GM10248 (cell line): ENCODE data around the gene TMEM259.

Experiments
- CTCF ChIA-PET: fragments of 300-600 bp; sonication (Branson Sonifier 250); formaldehyde crosslinking; extraction: SDS; loops from one replicate; lab custom pipeline; 2021; ENCODE audit warnings: antibody characterized with exemption; lab: Yijun Ruan, JAX
- POLR2A ChIA-PET: fragments of 350-650 bp; sonication (Branson Sonifier 250); formaldehyde crosslinking; extraction: SDS; loops from one replicate; lab custom pipeline; 2020; ENCODE audit warnings: antibody characterized with exemption; lab: Yijun Ruan, JAX
- DNase-seq: peaks from one replicate; pipeline ENCODE4 v3.0.0; 2012; ENCODE audit errors: extremely low spot score
- TF ChIP-seq, protein P1 (sequence below): IDR thresholded peaks from 2 replicates; pipeline ENCODE4 v1.5.1; 2012; ENCODE audit warnings: mild to moderate bottlenecking, low read depth; ENCODE audit errors: extremely low read depth, missing control alignments, control extremely low read depth

Gene TMEM259

DNA sequence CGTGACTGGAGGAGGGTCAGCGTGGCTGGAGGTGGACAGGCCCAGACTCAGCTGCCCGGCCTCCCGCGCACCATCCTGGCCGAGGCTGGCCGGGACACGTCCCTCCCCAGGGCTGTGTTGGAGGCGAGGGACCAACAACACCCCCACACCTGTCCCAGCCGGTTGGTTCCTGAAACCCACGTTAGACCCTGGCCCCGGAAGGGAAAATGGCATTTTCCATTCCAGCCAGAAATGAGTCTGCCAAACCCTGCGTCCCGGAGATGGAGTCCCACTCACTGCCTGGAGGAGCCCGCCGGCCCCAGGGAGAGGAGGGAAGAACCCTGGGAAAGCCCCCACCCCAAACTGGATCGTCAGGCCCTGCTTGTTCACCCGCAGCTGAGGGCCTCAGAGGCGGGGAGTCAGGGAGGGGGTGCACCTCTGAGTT, 41.6 kb downstream of the TMEM259 start:
- TF ChIP-seq, protein P1, sequence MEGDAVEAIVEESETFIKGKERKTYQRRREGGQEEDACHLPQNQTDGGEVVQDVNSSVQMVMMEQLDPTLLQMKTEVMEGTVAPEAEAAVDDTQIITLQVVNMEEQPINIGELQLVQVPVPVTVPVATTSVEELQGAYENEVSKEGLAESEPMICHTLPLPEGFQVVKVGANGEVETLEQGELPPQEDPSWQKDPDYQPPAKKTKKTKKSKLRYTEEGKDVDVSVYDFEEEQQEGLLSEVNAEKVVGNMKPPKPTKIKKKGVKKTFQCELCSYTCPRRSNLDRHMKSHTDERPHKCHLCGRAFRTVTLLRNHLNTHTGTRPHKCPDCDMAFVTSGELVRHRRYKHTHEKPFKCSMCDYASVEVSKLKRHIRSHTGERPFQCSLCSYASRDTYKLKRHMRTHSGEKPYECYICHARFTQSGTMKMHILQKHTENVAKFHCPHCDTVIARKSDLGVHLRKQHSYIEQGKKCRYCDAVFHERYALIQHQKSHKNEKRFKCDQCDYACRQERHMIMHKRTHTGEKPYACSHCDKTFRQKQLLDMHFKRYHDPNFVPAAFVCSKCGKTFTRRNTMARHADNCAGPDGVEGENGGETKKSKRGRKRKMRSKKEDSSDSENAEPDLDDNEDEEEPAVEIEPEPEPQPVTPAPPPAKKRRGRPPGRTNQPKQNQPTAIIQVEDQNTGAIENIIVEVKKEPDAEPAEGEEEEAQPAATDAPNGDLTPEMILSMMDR = no peak
- DNase-seq = peak; percentile 82
- ChIA-PET POLR2A (no interaction called here), CTCF (interaction anchor here (0.8 to 2.9 kb wide), 5 partner anchors 21 to 210 kb away, joined by 3 to 15 read pairs (median 3); partner anchors contain the start of gene GRIN3B)

DNA sequence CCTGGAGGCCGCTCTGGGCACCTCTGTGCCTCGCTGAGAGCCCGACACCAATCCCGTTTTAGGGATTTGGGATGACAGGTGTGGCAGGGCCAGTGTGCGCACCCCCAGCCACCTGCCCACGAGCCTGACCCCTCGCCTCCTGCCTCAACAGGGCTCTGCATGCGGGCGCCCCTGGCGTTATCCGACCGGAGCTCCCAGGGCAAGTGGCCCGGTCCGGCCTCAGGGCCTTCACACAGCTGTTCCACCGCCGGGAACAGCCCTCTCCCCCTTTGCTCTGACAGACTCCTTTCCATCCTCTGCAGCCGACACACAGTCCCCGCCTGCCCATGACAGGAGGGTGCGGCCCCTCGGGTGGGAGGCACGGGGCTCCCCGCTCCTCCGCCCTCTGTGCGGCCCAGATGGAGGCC, 43.9 kb downstream of the TMEM259 start:
- TF ChIP-seq, protein P1 = no peak
- DNase-seq = no peak
- ChIA-PET CTCF (interaction anchor here (1.1 to 2.1 kb wide), 5 partner anchors 12 to 56 kb away, joined by 3 to 5 read pairs (median 3); no protein-coding TSS in a partner anchor), POLR2A (no interaction called here)

DNA sequence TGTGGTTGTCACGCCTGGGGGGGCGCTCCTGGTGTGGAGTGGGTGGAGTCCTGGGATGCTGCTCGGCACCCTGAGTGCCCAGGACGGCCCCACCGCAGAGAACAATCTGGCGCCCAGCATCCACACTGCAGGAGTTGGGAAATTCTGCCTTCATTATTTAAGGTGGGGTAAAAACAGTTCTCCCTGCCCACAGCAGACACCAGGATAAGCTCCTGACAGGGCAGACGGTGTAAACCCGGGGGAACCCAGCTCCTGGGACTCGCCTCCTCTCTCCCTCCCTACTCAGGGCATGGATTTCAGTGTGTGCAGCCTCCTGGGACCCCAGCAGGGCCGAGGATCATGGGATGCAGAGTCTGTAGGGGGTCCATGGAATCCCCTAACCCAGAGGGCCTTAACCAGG, 44.4 kb downstream of the TMEM259 start:
- TF ChIP-seq, protein P1 = no peak
- ChIA-PET POLR2A (no interaction called here), CTCF (interaction anchor here (1.1 to 2.1 kb wide), 5 partner anchors 12 to 56 kb away, joined by 3 to 5 read pairs (median 3); no protein-coding TSS in a partner anchor)
- no peak for DNase-seq

DNA sequence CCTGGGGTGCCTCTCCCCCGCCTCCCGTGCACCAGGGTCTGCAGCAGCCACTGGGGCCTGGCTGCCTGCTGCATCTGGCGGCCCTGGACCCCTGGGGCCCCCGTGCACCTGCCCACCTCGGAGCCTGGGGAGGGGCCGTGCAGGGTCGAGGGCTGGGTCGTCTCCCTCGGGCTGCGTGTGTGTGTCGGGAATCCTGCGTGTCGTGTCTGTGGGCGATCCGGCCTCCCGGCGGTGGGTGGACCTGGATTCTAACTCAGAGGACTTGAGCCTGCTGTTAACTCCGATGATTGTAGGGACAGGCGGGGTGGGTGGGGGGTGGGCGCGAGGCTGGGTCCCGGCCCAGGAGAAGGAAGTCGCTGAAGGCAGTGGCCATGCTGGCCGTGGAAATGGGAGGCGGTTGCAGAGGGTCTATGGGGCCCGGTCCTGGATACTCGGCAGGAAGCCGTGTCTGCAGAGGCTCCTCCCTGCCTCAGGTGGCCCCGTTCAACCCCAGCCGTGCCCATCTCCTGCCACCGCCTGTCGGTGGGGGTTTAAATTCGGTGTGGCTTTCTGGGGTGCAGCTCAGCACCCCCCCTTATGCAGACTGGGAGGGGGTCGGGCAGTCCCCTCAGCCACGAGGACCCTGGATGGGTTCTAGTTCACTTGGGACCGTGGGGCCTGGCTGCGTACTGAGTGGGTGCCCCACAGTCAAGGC, 46.2 kb downstream of the TMEM259 start:
- POLR2A ChIA-PET = no interaction called here
- CTCF ChIA-PET = no interaction called here
- TF ChIP-seq, protein P1 = no peak
- no peak for DNase-seq

DNA sequence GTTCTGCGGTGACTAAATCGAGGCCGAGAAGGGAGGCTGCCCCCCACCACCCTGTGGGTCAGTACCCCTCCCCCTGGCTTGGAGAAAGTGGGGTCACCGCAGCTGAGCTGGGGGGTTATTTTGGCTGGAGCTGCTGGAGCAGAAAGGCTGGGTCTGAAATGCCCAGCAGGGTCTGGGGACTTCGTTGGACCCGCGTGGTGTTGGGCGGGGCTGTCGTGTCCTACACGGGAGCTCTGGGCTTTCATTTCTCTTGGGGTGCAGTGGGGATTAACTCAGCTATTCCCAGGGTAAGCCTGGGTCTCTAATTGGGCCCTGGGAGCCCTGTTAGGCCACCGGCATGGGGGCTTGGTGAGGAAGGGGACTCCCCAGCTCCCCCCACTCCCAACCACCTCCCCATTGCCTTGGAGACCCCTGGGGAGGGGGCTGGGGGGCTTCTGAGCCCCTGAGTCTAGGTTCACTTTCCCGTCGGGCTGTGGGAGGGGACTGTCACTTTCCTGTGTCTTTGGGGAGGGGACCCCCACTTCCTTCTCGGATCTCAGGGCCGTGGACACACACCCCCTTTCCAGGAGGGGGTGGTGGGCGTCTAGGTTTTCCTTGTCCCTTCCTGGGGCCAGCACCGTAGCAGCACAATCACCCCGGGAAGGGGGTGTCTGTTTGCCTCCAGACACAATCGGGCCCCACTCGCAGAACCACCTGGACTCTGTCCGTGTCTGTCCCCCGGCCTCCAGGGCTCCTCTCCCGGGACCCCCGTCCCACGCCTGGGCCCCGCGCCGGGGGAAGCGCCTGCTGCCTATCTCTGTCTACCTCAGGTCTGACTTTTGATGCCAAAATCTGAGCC, 47.0 kb downstream of the TMEM259 start:
- TF ChIP-seq, protein P1 = no peak
- ChIA-PET CTCF (no interaction called here), POLR2A (no interaction called here)
- no peak for DNase-seq

DNA sequence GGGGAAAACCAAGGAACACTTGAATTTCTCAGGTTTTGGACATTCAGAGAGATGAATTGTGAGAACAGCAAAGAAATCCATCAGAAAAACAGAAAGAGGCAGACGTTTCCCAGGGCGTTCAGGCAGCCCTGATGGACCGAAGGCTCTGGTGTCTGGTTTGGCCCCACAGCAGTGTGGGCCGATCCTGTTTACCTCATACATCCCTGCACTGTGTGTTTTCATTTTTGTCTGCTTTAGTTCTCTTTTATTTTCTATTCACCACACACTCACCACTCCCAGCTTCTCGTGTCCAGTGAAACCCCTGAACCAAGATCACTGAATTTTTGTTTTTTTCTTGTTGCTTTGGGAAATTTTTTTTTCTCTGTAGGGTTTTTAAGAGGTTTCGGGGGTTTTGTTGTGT, 48.6 kb downstream of the TMEM259 start:
- POLR2A ChIA-PET = no interaction called here
- TF ChIP-seq, protein P1 = no peak

More for the DNA sequence above, 48.6 kb downstream of the TMEM259 start:
- CTCF ChIA-PET = interaction anchor here (0.8 to 1.5 kb wide), 3 partner anchors 9 to 18 kb away, joined by 3 to 4 read pairs (median 3); partner anchors contain the start of gene WDR18
- no peak for DNase-seq
